Lower lobe of right lung (tissue), 2 donors: ENCODE data around the gene DCUN1D2. TPM values are rescaled to one million over a fixed set of nuclear protein-coding genes. Genes with fewer than 3 reads are reported as not detected.

Experiments used
- ATAC-seq, 2 donors: fragments of 200-7000 bp; cut with Tn5 transposase; one replicate each; pipeline ENCODE4 v1.9.1; 2020 to 2022; ENCODE audit warnings: mild to moderate bottlenecking in 2 of 2, moderate library complexity in 2 of 2
- DNase-seq: peaks from one replicate; pipeline ENCODE4 v3.0.0-alpha.2; 2020
- H3K27ac ChIP-seq: fragments of 200-600 bp; one replicate; pipeline ENCODE4 v1.8.0; 2022
- H3K27me3 ChIP-seq: fragments of 200-600 bp; one replicate; pipeline ENCODE4 v1.8.0; 2022; ENCODE audit warnings: low read depth
- H3K36me3 ChIP-seq: fragments of 200-600 bp; one replicate; pipeline ENCODE4 v1.8.0; 2022; ENCODE audit warnings: mild to moderate bottlenecking
- H3K4me1 ChIP-seq: fragments of 200-600 bp; one replicate; pipeline ENCODE4 v1.8.0; 2022
- H3K4me3 ChIP-seq: fragments of 200-600 bp; one replicate; pipeline ENCODE4 v1.8.0; 2022; ENCODE audit warnings: mild to moderate bottlenecking
- H3K9me3 ChIP-seq: fragments of 200-600 bp; one replicate; pipeline ENCODE4 v1.8.0; 2022
- intact Hi-C: fragments of 100-400 bp; cut with DNase I; formaldehyde crosslinking; loops from one replicate; pipeline ENCODE4 v1.11.0; 2022
- total RNA-seq: library from RNA; stranded (reverse); fragmentation: NEBNext Ultra II Directional; extraction: Animal tissue kit (Norgen Biotek cat#: 25700); gene quantifications from one replicate; pipeline ENCODE4 v1.2.1, GENCODE V29; 2021
- TF ChIP-seq, protein P1 (sequence below): fragments of 200-600 bp; IDR thresholded peaks from one replicate; pipeline ENCODE4 v1.8.0; 2022; ENCODE audit warnings: antibody characterized with exemption, mild to moderate bottlenecking
- donor health status: DM: no; HTN: yes; CAD: no; lungs with severe emphysema.

DCUN1D2 gene
- total RNA-seq, 1 donor from 2014 or later: 16.8 TPM

DNA sequence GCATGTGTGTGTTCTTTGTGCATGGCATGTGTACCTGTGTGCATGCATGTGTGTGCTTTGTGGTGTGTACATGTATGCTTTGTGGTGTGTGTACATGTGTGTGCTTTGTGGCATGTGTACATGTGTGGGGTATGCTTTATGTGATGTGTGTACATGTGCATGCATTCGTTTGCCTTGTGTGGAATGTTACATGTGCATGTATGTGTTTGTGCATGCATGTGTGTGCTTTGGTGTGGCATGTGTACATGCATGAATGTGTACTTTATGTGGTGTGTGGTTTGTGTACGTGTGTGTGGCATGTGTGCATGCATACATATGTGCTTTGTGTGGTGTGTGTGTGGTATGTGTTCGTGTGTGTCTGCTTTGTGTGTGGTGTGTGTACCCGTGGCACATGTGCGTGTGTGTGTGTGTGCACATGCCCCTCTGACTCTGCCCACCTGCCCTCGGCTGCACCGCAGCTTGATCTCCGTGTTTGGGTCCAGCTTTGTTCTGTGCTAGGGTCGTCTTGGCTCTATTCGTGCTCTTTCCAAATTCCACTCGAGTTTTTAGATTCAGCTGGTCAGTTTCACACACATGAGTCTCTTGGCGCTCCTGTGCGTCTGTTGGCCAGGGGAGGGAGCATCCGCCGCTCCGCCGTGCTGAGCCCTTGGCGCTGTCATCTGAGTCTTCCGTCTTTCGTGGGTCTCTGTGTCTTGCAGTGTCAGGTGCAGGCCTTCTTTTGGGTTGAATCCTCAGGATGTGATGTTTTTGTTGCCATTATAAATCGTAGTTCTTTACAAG is 47.6 kb upstream of the DCUN1D2 start:
- TF ChIP-seq, protein P1, sequence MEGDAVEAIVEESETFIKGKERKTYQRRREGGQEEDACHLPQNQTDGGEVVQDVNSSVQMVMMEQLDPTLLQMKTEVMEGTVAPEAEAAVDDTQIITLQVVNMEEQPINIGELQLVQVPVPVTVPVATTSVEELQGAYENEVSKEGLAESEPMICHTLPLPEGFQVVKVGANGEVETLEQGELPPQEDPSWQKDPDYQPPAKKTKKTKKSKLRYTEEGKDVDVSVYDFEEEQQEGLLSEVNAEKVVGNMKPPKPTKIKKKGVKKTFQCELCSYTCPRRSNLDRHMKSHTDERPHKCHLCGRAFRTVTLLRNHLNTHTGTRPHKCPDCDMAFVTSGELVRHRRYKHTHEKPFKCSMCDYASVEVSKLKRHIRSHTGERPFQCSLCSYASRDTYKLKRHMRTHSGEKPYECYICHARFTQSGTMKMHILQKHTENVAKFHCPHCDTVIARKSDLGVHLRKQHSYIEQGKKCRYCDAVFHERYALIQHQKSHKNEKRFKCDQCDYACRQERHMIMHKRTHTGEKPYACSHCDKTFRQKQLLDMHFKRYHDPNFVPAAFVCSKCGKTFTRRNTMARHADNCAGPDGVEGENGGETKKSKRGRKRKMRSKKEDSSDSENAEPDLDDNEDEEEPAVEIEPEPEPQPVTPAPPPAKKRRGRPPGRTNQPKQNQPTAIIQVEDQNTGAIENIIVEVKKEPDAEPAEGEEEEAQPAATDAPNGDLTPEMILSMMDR: no peak
- Histone ChIP-seq H3K4me1 (no peaks in the 10 kb centered on the region), H3K4me3 (no peak overlapping the region), H3K27me3 (no peaks in the 10 kb centered on the region), H3K36me3 (peaks cover 44% of the 10 kb centered on the region), H3K9me3 (no peaks in the 10 kb centered on the region), H3K27ac (no peak overlapping the region)
- ATAC-seq: no peak
- peak; percentile 16 for DNase-seq
- intact Hi-C loops: no loop called here

DNA sequence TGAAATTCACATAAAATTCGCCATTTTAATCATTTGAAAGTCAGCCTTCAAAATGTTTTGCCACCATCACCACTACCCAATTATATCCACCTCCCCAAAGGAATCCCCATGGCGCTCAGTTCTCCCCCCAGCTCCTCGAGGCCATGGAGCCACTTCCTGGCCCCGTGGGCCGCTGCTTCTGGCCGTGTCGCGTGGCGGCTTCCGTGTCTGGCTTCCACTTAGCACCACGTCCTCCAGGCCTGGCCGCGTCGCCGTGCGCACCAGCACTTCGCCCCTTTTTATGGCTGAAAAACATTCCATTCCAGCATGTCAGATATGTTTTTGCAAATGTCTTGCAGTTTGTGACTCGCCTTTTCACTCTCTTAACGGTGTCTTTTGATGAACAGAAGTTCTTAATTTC is 46.7 kb upstream of the DCUN1D2 start:
- TF ChIP-seq, protein P1: no peak
- ATAC-seq (no peak), DNase-seq (peak; percentile 10)
- Histone ChIP-seq H3K4me3 (no peak overlapping the region), H3K27me3 (no peaks in the 10 kb centered on the region), H3K36me3 (peaks cover 49% of the 10 kb centered on the region), H3K27ac (no peak overlapping the region), H3K9me3 (no peaks in the 10 kb centered on the region), H3K4me1 (no peaks in the 10 kb centered on the region)
- intact Hi-C loops: no loop called here

- intact Hi-C loops: no loop called here
- ATAC-seq (no peak), DNase-seq (peak; percentile 24)
These were observed 46.1 kb upstream of the DCUN1D2 start for GRCh38 chr13:113536461-113537110.

GRCh38 chr13:113535381-113535781 is 44.9 kb upstream of the DCUN1D2 start:
- Histone ChIP-seq H3K27ac (no peak overlapping the region), H3K36me3 (peaks cover 67% of the 10 kb centered on the region), H3K9me3 (no peaks in the 10 kb centered on the region), H3K4me1 (no peaks in the 10 kb centered on the region), H3K4me3 (no peak overlapping the region), H3K27me3 (no peaks in the 10 kb centered on the region)
- intact Hi-C loops: no loop called here
- ATAC-seq (no peak), DNase-seq (peak; percentile 14)
- TF ChIP-seq, protein P1: no peak

More at GRCh38 chr13:113536461-113537110, 46.1 kb upstream of the DCUN1D2 start:
- Histone ChIP-seq H3K27ac (no peak overlapping the region), H3K4me3 (no peak overlapping the region), H3K27me3 (no peaks in the 10 kb centered on the region), H3K4me1 (no peaks in the 10 kb centered on the region), H3K9me3 (no peaks in the 10 kb centered on the region), H3K36me3 (peaks cover 55% of the 10 kb centered on the region)
- TF ChIP-seq, protein P1: no peak

- Histone ChIP-seq H3K4me1 (no peaks in the 10 kb centered on the region), H3K27ac (no peak overlapping the region), H3K36me3 (peaks cover 64% of the 10 kb centered on the region), H3K4me3 (no peak overlapping the region), H3K9me3 (no peaks in the 10 kb centered on the region), H3K27me3 (no peaks in the 10 kb centered on the region)
- no peak for ATAC-seq
- DNase-seq: peak; percentile 12
- intact Hi-C loops: no loop called here
- TF ChIP-seq, protein P1: no peak
These were observed 43.8 kb upstream of the DCUN1D2 start for GRCh38 chr13:113534236-113534860.
